Kidney glomerular epithelial cell (primary cell): Measurements from ENCODE around the gene B4GALNT3.

Experiments
- DNase-seq: peaks from one replicate; lab custom pipeline; 2025; lab: John Stamatoyannopoulos, UW

B4GALNT3 gene

DNA sequence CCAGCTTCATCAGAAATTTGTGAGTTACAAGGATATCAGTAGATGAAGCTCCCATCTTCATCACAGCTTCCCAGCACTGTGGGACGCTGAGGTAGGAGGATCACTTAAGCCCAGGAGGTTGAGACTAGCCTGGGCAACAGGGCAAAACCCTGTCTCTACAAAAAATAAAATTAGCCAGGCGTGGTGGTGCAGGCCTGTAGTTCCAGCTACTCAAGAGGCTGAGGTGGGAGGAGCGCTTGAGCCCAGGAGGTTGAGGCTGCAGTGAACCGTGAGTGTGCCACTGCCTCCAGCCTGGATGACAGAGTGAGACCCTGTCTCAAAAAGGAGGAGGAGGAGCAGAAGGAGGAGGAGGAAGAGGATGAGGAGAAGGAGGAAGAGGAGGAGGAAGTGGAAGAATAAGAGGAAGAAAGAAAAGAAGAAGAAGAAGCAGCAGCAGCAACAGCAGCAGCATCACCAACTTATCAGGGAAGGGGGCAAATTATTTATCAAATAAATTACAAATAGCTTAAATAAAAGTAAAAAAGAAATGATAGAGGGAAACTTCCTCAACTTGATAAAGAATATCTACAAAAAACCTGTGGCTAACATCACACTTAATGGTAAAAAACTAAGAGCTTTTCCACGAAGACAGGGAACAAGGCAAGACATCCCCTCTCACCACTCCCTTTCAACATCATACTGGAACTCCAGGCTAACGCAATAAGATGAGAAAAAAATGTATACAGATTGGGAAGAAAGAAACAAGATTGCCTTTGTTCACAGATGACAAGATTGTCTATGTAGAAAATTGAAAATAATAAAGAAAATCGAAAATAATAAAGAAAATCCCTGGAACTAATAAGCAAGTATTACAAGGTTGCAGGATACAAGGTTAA lies 133.9 kb downstream of the B4GALNT3 start:
- DNase-seq = no peak

DNA sequence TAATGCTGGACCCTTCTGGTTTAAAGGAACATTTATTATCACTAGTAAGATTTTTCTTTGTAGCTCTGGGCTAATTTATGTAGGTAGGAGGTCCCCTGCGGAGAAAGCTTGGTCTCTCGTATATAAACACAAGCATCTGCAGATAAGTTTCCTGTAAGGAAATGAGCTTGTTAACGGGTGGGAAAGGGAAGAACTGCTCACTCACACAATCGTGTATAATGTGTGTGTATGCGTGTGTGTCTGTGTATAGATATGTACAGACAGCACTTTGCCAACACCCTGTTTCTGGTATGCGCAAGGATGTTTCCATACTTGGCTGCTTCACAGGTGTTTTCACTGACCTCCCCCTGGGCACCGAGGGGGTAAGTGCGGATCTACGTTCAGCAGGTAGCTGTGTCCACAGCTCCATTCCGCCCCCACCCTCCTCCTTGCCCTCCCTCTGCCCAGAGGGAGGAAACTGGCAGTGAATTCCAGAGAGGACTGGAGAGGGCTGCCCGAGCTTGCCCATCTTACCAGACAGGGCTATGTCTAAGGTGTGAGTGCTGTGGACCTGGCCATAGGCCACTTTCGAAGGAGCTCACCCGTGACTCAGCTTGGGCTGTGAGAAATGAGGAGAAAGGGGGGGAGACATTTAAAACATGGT lies 138.3 kb downstream of the B4GALNT3 start:
- DNase-seq = no peak

DNA sequence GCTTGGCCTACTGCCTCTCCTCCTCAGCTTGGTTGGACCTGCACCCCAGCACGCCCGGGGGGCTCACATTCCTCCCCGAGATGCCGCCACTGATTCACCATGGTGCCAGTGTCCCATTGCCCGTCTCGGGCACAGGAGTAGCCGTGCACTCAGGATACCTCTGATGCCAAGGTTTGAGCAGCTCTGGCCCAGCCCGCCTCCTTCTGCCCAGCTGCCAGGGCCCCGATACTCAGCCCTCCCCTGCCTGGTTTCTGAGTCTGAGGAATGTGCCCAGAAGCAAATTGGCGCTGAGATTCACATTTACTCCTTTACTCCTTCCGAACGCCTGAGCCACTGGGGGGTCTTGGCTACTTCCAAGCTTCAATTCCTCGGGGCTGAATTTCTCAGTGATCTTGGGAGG lies 140.0 kb downstream of the B4GALNT3 start:
- DNase-seq = no peak

DNA sequence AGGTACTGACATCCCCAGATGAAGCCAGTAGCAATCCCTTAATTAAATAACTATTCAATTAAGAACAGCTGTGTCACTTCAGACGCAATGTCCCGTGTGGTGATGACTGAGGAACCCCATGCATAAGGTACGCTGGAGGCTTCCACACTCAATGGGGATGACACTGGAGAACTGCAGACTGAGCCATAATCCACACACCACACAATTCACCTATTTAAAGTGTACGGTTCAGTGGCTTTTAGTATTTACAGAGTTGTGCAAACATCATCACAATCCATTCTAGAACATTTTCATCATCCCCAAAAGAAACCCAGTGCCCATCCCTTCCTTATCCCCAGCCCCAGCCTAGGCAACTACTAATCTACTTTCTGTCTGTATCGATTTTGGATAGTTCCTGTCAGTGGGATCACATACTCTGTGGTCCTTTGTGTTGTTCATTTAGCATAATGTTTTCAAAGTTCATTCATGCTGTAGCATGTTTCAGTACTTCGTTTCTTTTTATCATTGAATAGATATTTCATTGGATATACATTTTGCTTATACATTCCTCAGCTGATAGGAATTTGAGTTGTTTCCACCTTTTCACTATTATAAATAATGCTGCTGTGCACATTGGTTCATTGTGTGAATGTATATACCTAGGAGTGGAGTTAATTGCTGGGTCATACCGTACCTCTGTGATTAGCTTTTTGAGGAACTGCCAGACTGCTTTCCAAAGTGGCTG lies 142.4 kb downstream of the B4GALNT3 start:
- no peak for DNase-seq

DNA sequence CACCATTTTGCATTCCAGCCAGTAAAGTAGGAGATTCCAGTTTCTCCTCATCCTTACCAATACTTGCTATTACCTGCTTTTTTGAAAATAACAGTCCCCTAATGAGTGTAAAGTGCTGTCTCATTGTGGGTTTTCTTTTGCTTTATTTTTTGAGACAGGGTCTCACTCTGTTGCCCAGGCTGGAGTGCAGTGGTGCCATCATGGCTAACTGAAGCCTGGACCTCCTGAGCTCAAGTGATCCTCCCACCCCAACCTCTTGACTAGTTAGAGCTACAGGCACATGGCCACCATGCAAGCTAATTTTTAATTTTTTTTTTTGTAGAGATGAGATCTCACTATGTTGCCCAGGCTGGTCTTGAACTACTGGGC lies 142.9 kb downstream of the B4GALNT3 start:
- DNase-seq = no peak

DNA sequence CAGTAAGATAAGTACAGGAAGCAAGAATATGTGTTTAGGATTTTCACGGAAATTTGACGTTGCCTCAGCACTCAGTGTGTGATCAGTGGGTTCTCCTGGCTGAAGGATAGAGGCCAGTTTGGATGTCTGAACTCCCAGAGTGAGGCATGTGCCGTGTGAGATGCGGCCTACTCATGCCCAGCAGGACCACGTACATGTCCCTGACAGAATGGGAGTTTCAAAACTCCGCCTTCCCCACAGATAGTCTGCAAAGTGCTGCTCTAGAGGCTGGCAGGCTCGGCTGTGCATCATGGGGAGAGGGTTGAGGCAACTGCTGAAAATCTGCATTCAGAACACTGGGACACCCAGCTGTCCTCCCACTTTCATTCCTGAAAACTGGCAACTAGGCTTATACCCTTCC lies 145.2 kb downstream of the B4GALNT3 start:
- no peak for DNase-seq

DNA sequence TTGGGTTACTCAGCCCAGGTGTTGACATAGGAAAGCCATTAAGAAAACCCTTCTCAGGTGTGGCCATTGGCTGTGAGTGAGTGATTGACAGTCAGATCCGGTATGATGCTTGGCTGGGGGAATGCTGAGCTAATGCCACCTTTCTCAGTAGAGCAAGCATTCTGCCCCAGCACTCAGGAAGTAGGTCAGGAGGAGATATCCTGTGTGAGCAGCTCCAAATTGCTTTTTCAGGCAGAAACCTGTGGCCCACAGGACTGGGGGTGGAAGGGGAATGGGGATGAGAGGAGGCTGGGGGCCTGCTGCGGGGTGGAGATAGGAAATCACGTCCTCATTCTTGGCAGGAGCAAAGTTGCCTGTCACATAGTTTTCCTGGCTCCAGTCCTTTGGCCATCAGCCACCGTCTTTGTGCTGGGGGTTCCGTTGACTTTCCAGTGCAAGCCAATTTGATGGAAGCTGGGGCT lies 147.8 kb downstream of the B4GALNT3 start:
- DNase-seq = no peak

DNA sequence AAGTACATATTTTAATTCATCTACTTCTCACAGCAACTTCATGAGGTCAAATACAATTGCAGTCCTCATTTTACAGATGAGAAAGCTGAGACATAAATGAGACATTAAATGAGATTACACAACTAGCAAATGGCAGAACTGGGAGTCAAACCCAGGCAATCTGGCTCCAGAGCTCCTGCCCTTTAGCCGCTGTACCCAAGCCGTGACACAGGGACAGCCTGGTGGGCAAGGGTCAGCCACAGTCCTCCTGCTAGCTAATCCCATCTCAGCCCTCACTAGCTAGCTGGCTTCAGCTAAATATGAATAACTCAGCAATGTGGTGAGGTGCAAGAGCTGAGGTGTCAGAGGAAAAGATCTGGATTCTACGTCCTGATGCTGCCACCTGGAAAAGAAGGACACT lies 148.7 kb downstream of the B4GALNT3 start:
- DNase-seq = no peak

DNA sequence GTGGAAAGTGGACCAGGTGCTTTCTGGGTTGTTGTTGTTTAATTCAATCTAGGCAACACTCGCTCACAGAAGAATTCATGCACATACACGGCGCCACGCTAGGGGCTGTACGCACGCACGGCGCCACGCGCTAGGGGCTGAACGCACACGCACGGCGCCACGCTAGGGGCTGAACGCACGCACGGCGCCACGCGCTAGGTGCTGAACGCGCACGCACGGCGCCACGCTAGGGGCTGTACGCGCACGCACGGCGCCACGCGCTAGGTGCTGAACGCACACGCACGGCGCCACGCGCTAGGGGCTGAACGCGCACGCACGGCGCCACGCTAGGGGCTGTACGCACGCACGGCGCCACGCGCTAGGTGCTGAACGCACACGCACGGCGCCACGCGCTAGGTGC lies 149.2 kb downstream of the B4GALNT3 start:
- no peak for DNase-seq

DNA sequence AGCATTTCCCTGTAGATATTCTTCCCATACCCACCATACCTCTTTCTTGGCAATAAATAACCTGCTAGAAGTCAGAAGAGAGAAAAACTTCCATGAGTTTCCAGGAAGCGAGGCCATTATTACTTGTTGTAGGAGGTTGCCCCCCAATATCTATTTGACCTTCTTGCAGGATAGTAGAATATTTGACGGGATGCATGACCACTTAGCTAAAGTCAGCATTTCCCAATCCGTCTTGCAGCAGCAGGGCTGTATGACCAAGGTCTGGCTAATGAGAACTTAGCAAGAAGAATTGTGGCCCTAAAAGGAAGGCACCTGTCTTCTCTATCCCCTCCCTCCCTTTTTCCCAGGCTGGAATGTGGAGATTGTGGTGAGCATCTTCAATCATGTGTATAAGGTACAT lies 152.0 kb downstream of the B4GALNT3 start:
- DNase-seq = no peak

DNA sequence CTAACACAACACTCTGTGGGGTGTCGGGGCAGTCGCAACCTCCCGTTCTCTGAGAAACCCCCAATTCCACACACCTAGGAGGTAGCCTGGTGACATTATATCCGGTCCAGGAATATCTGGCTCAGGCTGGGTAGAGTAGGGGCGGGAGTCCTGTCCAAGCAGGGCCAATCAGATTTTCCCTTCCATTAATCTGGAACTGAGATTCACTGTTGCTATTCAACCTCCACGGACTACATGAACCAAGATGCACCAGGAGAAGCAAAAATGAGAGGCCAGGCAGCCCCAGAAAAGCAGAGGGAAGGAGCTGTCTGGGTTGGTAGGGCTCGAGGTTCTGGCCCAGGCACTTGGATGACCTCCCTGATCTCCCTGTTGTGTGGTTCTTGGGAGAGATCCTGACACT lies 152.6 kb downstream of the B4GALNT3 start:
- no peak for DNase-seq

DNA sequence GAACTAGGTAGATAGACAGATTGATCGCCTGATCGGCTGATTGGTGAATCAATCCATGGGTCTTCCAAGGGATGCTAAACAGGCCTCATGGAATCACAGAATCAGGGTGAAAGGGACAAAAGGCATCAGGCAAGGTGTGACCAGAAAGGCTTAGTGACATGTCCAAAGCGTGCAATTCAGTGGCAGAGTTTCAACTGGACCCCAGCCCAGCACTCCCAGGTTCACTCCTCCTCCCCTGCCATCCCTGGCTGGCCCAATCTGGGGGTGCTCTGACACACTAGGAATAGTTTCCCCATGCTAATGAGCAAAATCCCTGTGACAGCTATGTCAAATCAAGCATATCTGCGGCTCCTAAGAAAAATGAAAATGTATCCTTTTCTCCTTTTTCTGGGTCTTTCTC lies 153.1 kb downstream of the B4GALNT3 start:
- DNase-seq = no peak
